AG04449 (cell line): Measurements from ENCODE around the gene GDPD1.
"Not testable (repeated sequence)": the region's sequence is repeated elsewhere in the genome, so short reads cannot be mapped to it uniquely, and the experiment has no call there.

Source experiments
- CTCF ChIA-PET: fragments of 350-600 bp; formaldehyde crosslinking; extraction: SDS; loops from one replicate; lab custom pipeline; 2021; ENCODE audit warnings: antibody characterized with exemption; lab: Yijun Ruan, JAX
- POLR2A ChIA-PET: fragments of 400-600, 350-600 bp; formaldehyde crosslinking; extraction: SDS; loops from one replicate; lab custom pipeline; 2020; ENCODE audit warnings: antibody characterized with exemption, inconsistent platforms; lab: Yijun Ruan, JAX
- DNase-seq: peaks from one replicate; pipeline ENCODE4 v3.0.0-alpha.2; 2010; ENCODE audit warnings: low read depth, low spot score
- H3K4me3 ChIP-seq: 2 replicates; pipeline ENCODE4 v1.5.1; 2011; ENCODE audit warnings: low read depth, mild to moderate bottlenecking, control low read depth, low read length
- CTCF ChIP-seq: IDR thresholded peaks from one replicate; pipeline ENCODE4 v1.5.1; 2011; ENCODE audit warnings: mild to moderate bottlenecking, moderate library complexity, low read length, control low read depth, inconsistent platforms; ENCODE audit not compliant: insufficient read depth; ENCODE audit errors: missing control alignments

The GDPD1 gene

GRCh38 chr17:59220328-59221158 lies at the start of gene GDPD1:
Gene GDPD1 (plus strand): TSS chr17:59220511. CDS start chr17:59220610, 99 bp downstream.
- ChIA-PET POLR2A (interaction anchor here (1.3 kb wide), 1 partner anchor 10 kb away, joined by 6 read pairs; no protein-coding TSS in a partner anchor), CTCF (interaction anchor here (0.5 to 2.2 kb wide), 5 partner anchors 9 to 335 kb away, joined by 3 to 19 read pairs (median 3); no protein-coding TSS in a partner anchor)
- peak; percentile 16 for DNase-seq
- TF ChIP-seq CTCF: peak; percentile 82
- H3K4me3 ChIP-seq: peak within 1 kb of the TSS; percentile 75

GRCh38 chr17:59172436-59173004 lies 47.8 kb upstream of the GDPD1 start:
- H3K4me3 ChIP-seq: no peak overlapping the region
- ChIA-PET POLR2A (no interaction called here), CTCF (interaction anchor here (1.2 kb wide), 1 partner anchor 13 kb away, joined by 3 read pairs; no protein-coding TSS in a partner anchor)
- no peak for TF ChIP-seq CTCF
- no peak for DNase-seq

GRCh38 chr17:59174671-59175070 lies 45.6 kb upstream of the GDPD1 start:
- ChIA-PET POLR2A (no interaction called here), CTCF (interaction anchor here (1.8 kb wide), 1 partner anchor 8 kb away, joined by 10 read pairs; no protein-coding TSS in a partner anchor)
- no peak for TF ChIP-seq CTCF
- DNase-seq: no peak
- no peak overlapping the region for H3K4me3 ChIP-seq

GRCh38 chr17:59175076-59175475 lies 45.2 kb upstream of the GDPD1 start:
- CTCF ChIA-PET: interaction anchor here (1.8 kb wide), 1 partner anchor 9 kb away, joined by 10 read pairs; no protein-coding TSS in a partner anchor
- DNase-seq: no peak

GRCh38 chr17:59178266-59178985 lies 41.9 kb upstream of the GDPD1 start:
- TF ChIP-seq CTCF: no peak
- POLR2A ChIA-PET: no interaction called here
- no peak for DNase-seq
- CTCF ChIA-PET: interaction anchor here (0.6 to 0.8 kb wide), 2 partner anchors 11 to 15 kb away, joined by 3 read pairs; no protein-coding TSS in a partner anchor
- no peak overlapping the region for H3K4me3 ChIP-seq

More at GRCh38 chr17:59175076-59175475, 45.2 kb upstream of the GDPD1 start:
- no peak for TF ChIP-seq CTCF
- POLR2A ChIA-PET: no interaction called here
- H3K4me3 ChIP-seq: no peak overlapping the region

- CTCF ChIA-PET, H3K4me3 ChIP-seq, DNase-seq, POLR2A ChIA-PET: not testable (repeated sequence)
These were observed 40.7 kb upstream of the GDPD1 start for GRCh38 chr17:59179601-59180000.
